Neural cell (in vitro differentiated cells): ENCODE results near the gene MYL4. TPM values are rescaled to one million over a fixed set of nuclear protein-coding genes. Genes with fewer than 3 reads are reported as not detected.

Experiments used
- H2AFZ ChIP-seq: fragments of 200-600, 300-800 bp; sonication (generic), shearing (Covaris generic); 2 replicates; pipeline ENCODE4 v1.6.0; 2014; ENCODE audit warnings: low read depth, mild to moderate bottlenecking, antibody characterized with exemption, low read length, moderate library complexity
- H3F3A ChIP-seq: fragments of 200-600 bp; shearing (Covaris generic); 2 replicates; pipeline ENCODE4 v1.6.1; 2016; ENCODE audit warnings: mild to moderate bottlenecking, moderate library complexity, mixed read lengths, antibody characterized with exemption, low read length; ENCODE audit not compliant: insufficient read depth, poor library complexity, severe bottlenecking
- H3K27ac ChIP-seq: fragments of 200-600, 300-800 bp; sonication (generic), shearing (Covaris generic); 2 replicates; pipeline ENCODE4 v1.5.1; 2014; ENCODE audit warnings: mild to moderate bottlenecking, low read length, moderate library complexity
- H3K27me3 ChIP-seq: fragments of 300-800, 200-600 bp; sonication (generic), shearing (Covaris generic); 2 replicates; pipeline ENCODE4 v1.6.0; 2014; ENCODE audit warnings: mild to moderate bottlenecking, low read depth, low read length, moderate library complexity; ENCODE audit not compliant: insufficient read depth
- H3K36me3 ChIP-seq: fragments of 300-800, 200-600 bp; sonication (generic), shearing (Covaris generic); 2 replicates; pipeline ENCODE4 v1.5.1; 2014; ENCODE audit warnings: mild to moderate bottlenecking, antibody characterized with exemption, low read length, moderate library complexity; ENCODE audit not compliant: insufficient read depth
- H3K4me2 ChIP-seq: fragments of 300-800, 200-600 bp; sonication (generic), shearing (Covaris generic); 2 replicates; pipeline ENCODE4 v1.6.0; 2014; ENCODE audit warnings: mild to moderate bottlenecking, low read length
- H3K4me3 ChIP-seq: fragments of 300-800, 200-600 bp; sonication (generic), shearing (Covaris generic); 2 replicates; pipeline ENCODE4 v1.5.1; 2014; ENCODE audit warnings: mild to moderate bottlenecking, low read length, moderate library complexity
- H3K79me2 ChIP-seq: fragments of 200-600 bp; shearing (Covaris generic); replicated peaks from 2 replicates; pipeline ENCODE4 v1.6.0; 2014; ENCODE audit warnings: mild to moderate bottlenecking, low read length, moderate library complexity; ENCODE audit not compliant: insufficient read depth
- H3K9ac ChIP-seq: fragments of 300-800, 200-600 bp; sonication (generic), shearing (Covaris generic); 2 replicates; pipeline ENCODE4 v1.6.1; 2016; ENCODE audit warnings: mild to moderate bottlenecking, low read length, mixed read lengths
- H3K9me2 ChIP-seq: fragments of 200-600 bp; shearing (Covaris generic); 2 replicates; pipeline ENCODE4 v1.6.1; 2016; ENCODE audit warnings: mild to moderate bottlenecking, low read length, mixed read lengths; ENCODE audit not compliant: insufficient read depth
- H3K9me3 ChIP-seq: fragments of 200-600, 300-800 bp; sonication (generic), shearing (Covaris generic); 2 replicates; pipeline ENCODE4 v1.6.1; 2016; ENCODE audit warnings: mild to moderate bottlenecking, mixed run types, low read length, moderate library complexity, mixed read lengths
- H4K20me1 ChIP-seq: fragments of 200-600 bp; shearing (Covaris generic); 2 replicates; pipeline ENCODE4 v1.6.1; 2016; ENCODE audit warnings: mild to moderate bottlenecking, mixed run types; ENCODE audit not compliant: insufficient read depth
- CTCF ChIP-seq: fragments of 450-650 bp; IDR thresholded peaks from 2 replicates; pipeline ENCODE4 v1.5.1; 2014; ENCODE audit warnings: antibody characterized with exemption, mild to moderate bottlenecking, moderate library complexity; ENCODE audit not compliant: poor library complexity, severe bottlenecking
- EP300 ChIP-seq: fragments of 450-650 bp; conservative IDR thresholded peaks from 2 replicates; pipeline ENCODE4 v1.6.1; 2014; ENCODE audit warnings: antibody characterized with exemption, mild to moderate bottlenecking, moderate library complexity; ENCODE audit not compliant: poor library complexity, severe bottlenecking
- EZH2 ChIP-seq: fragments of 200-600, 300-800 bp; shearing (Covaris generic), sonication (generic); IDR thresholded peaks from 2 replicates; pipeline ENCODE4 v1.6.1; 2014; ENCODE audit warnings: antibody characterized with exemption, low read length, borderline replicate concordance, mild to moderate bottlenecking; ENCODE audit not compliant: insufficient read depth, poor library complexity, severe bottlenecking
- MXI1 ChIP-seq: fragments of 450-650 bp; conservative IDR thresholded peaks from 2 replicates; pipeline ENCODE4 v1.6.1; 2014; ENCODE audit warnings: antibody characterized with exemption, mild to moderate bottlenecking; ENCODE audit not compliant: poor library complexity, severe bottlenecking
- POLR2AphosphoS5 ChIP-seq: IDR thresholded peaks from 2 replicates; pipeline ENCODE4 v1.6.1; 2012
- RAD21 ChIP-seq: fragments of 450-650 bp; conservative IDR thresholded peaks from 2 replicates; pipeline ENCODE4 v1.6.1; 2014; ENCODE audit warnings: antibody characterized with exemption, mild to moderate bottlenecking, moderate library complexity
- REST ChIP-seq: IDR thresholded peaks from 2 replicates; pipeline ENCODE4 v1.6.1; 2012; ENCODE audit warnings: borderline replicate concordance
- SMC3 ChIP-seq: fragments of 450-650 bp; conservative IDR thresholded peaks from 2 replicates; pipeline ENCODE4 v1.6.1; 2014; ENCODE audit warnings: antibody characterized with exemption, mild to moderate bottlenecking, moderate library complexity; ENCODE audit not compliant: poor library complexity
- TAF1 ChIP-seq: IDR thresholded peaks from 2 replicates; pipeline ENCODE4 v1.6.1; 2012; ENCODE audit warnings: low read depth
- polyA plus RNA-seq: library from polyadenylated mRNA; depleted of rRNA; stranded (reverse); fragments of >200 nt; gene quantifications from 2 replicates; pipeline ENCODE4 v1.2.3, GENCODE V29; 2014

Gene MYL4
- polyA plus RNA-seq, 1 donor from 2014 or later: not detected

GRCh38 chr17:47239619-47239966 is 30.4 kb downstream of the MYL4 start:
- no peak overlapping the region for H2AFZ ChIP-seq
- H3K4me2 ChIP-seq: no peak overlapping the region
- H3K79me2 ChIP-seq: no peaks in the 10 kb centered on the region
- no peak overlapping the region for H3K9ac ChIP-seq
- no peaks in the 10 kb centered on the region for H4K20me1 ChIP-seq
- H3K27ac ChIP-seq: no peak overlapping the region
- H3K27me3 ChIP-seq: no peaks in the 10 kb centered on the region
- H3K4me3 ChIP-seq: no peak overlapping the region
- no peaks in the 10 kb centered on the region for H3F3A ChIP-seq
- H3K36me3 ChIP-seq: no peaks in the 10 kb centered on the region
- H3K9me2 ChIP-seq: no peaks in the 10 kb centered on the region
- H3K9me3 ChIP-seq: no peaks in the 10 kb centered on the region
- TF ChIP-seq MXI1: no peak
- no peak for TF ChIP-seq EP300
- no peak for TF ChIP-seq REST
- TF ChIP-seq POLR2AphosphoS5: no peak
- TF ChIP-seq EZH2: no peak
- no peak for TF ChIP-seq CTCF
- no peak for TF ChIP-seq SMC3
- no peak for TF ChIP-seq RAD21
- no peak for TF ChIP-seq TAF1

- Histone ChIP-seq H4K20me1 (no peaks in the 10 kb centered on the region), H3K9ac (no peak overlapping the region), H3K27ac (no peak overlapping the region), H3K4me2 (no peak overlapping the region), H3K36me3 (no peaks in the 10 kb centered on the region), H2AFZ (no peak overlapping the region), H3K9me2 (no peaks in the 10 kb centered on the region), H3K27me3 (no peaks in the 10 kb centered on the region), H3K4me3 (no peak overlapping the region), H3K79me2 (no peaks in the 10 kb centered on the region), H3K9me3 (no peaks in the 10 kb centered on the region), H3F3A (no peaks in the 10 kb centered on the region)
- TF ChIP-seq SMC3: no peak
- no peak for TF ChIP-seq EP300
- no peak for TF ChIP-seq POLR2AphosphoS5
- no peak for TF ChIP-seq RAD21
These were observed 31.0 kb downstream of the MYL4 start for GRCh38 chr17:47239967-47240651.
